ENCODE data around the gene JARID2. TPM values are rescaled to one million over a fixed set of nuclear protein-coding genes. Genes with fewer than 3 reads are reported as not detected.

Gene JARID2
- total RNA-seq, 1 donor from 2014 or later, result 24.2 TPM

GRCh38 chr6:15549371-15549770 is 303.5 kb downstream of the JARID2 start:
- Mint-ChIP-seq H3K4me3 (ENCODE audit: unreplicated experiment) (no peak overlapping the region), H3K27me3 (ENCODE audit: low read depth, unreplicated experiment) (no peaks in the 10 kb centered on the region), H3K36me3 (ENCODE audit: low read depth, unreplicated experiment) (no peaks in the 10 kb centered on the region), H3K4me1 (ENCODE audit: low read depth, unreplicated experiment) (peaks cover 15% of the 10 kb centered on the region), H3K9me3 (ENCODE audit: unreplicated experiment) (no peaks in the 10 kb centered on the region), H3K27ac (ENCODE audit: unreplicated experiment) (no peak overlapping the region)
- no peak overlapping the region for H3K4me3 ChIP-seq (ENCODE audit: insufficient read depth, low read depth, low read length)
- H3K36me3 ChIP-seq (ENCODE audit: insufficient read depth, low read length), result no peaks in the 10 kb centered on the region
- H3K9me3 ChIP-seq (ENCODE audit: insufficient read depth, low read depth, low read length), result no peaks in the 10 kb centered on the region
- H2AFZ ChIP-seq (ENCODE audit: low read depth, low read length), result no peak overlapping the region
- H3K27me3 ChIP-seq (ENCODE audit: insufficient read depth, low read length), result no peaks in the 10 kb centered on the region
- H3K4me1 ChIP-seq (ENCODE audit: insufficient read depth, low read length), result no peaks in the 10 kb centered on the region
- DNase-seq (ENCODE audit: low read depth), result no peak
- TF ChIP-seq CTCF (IDR thresholded peaks at IDR 0.05; ENCODE audit: insufficient read depth, low read depth, low read length) (no peak), EZH2 (IDR thresholded peaks at IDR 0.05; ENCODE audit: insufficient read depth, low read length) (no peak)
- no peak overlapping the region for H3K9ac ChIP-seq (ENCODE audit: low read length)
- no peaks in the 10 kb centered on the region for H3K79me2 ChIP-seq (ENCODE audit: insufficient read depth, low read length)
- H4K20me1 ChIP-seq (ENCODE audit: insufficient read depth, low read length), result peaks cover 5% of the 10 kb centered on the region
- H3K4me2 ChIP-seq (ENCODE audit: low read length), result no peak overlapping the region
- FAIRE-seq, result no peak
- H3K27ac ChIP-seq (ENCODE audit: low read depth, low read length), result no peak overlapping the region

GRCh38 chr6:15550546-15551123 is 304.8 kb downstream of the JARID2 start:
- Histone ChIP-seq H3K4me1 (ENCODE audit: insufficient read depth, low read length) (no peaks in the 10 kb centered on the region), H3K27ac (ENCODE audit: low read depth, low read length) (no peak overlapping the region), H3K36me3 (ENCODE audit: insufficient read depth, low read length) (no peaks in the 10 kb centered on the region), H3K4me3 (ENCODE audit: insufficient read depth, low read depth, low read length) (no peak overlapping the region), H3K79me2 (ENCODE audit: insufficient read depth, low read length) (no peaks in the 10 kb centered on the region), H3K4me2 (ENCODE audit: low read length) (no peak overlapping the region), H3K27me3 (ENCODE audit: insufficient read depth, low read length) (no peaks in the 10 kb centered on the region), H2AFZ (ENCODE audit: low read depth, low read length) (no peak overlapping the region), H4K20me1 (ENCODE audit: insufficient read depth, low read length) (peaks cover 5% of the 10 kb centered on the region), H3K9ac (ENCODE audit: low read length) (no peak overlapping the region), H3K9me3 (ENCODE audit: insufficient read depth, low read depth, low read length) (no peaks in the 10 kb centered on the region)
- no peaks in the 10 kb centered on the region for H3K36me3 Mint-ChIP-seq (ENCODE audit: low read depth, unreplicated experiment)
- TF ChIP-seq CTCF (IDR thresholded peaks at IDR 0.05; ENCODE audit: insufficient read depth, low read depth, low read length) (no peak), EZH2 (IDR thresholded peaks at IDR 0.05; ENCODE audit: insufficient read depth, low read length) (no peak)
- peaks cover 17% of the 10 kb centered on the region for H3K4me1 Mint-ChIP-seq (ENCODE audit: low read depth, unreplicated experiment)
- H3K27ac Mint-ChIP-seq (ENCODE audit: unreplicated experiment), result no peak overlapping the region
- no peak overlapping the region for H3K4me3 Mint-ChIP-seq (ENCODE audit: unreplicated experiment)
- DNase-seq (ENCODE audit: low read depth) (no peak), FAIRE-seq (no peak)
- H3K27me3 Mint-ChIP-seq (ENCODE audit: low read depth, unreplicated experiment), result no peaks in the 10 kb centered on the region
- H3K9me3 Mint-ChIP-seq (ENCODE audit: unreplicated experiment), result no peaks in the 10 kb centered on the region

DNA sequence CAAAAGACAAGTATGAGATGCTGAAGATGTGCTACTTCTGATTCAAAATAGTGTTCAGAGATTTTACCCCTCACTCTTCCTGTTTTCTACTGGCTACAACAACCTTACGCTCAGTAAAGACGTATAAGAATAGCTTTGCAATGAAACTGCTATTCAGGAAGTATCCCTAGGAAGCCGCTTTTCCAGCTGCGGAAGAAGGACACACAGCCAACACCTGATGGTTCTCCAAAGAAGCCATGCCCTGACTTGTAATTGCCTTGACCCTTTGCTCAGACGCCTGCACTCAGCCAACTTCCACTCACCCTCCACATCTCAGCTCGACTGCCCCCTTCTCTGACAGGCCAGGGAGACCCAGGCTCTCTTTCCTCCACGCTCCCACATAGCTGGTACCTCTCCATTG is 305.4 kb downstream of the JARID2 start:
- no peaks in the 10 kb centered on the region for H3K9me3 Mint-ChIP-seq (ENCODE audit: unreplicated experiment)

More for the DNA sequence above, 305.4 kb downstream of the JARID2 start:
- Mint-ChIP-seq H3K4me3 (ENCODE audit: unreplicated experiment) (no peak overlapping the region), H3K36me3 (ENCODE audit: low read depth, unreplicated experiment) (no peaks in the 10 kb centered on the region), H3K27ac (ENCODE audit: unreplicated experiment) (no peak overlapping the region), H3K27me3 (ENCODE audit: low read depth, unreplicated experiment) (no peaks in the 10 kb centered on the region), H3K4me1 (ENCODE audit: low read depth, unreplicated experiment) (peaks cover 17% of the 10 kb centered on the region)
- Histone ChIP-seq H3K9ac (ENCODE audit: low read length) (no peak overlapping the region), H3K4me3 (ENCODE audit: insufficient read depth, low read depth, low read length) (no peak overlapping the region), H3K27me3 (ENCODE audit: insufficient read depth, low read length) (no peaks in the 10 kb centered on the region), H3K36me3 (ENCODE audit: insufficient read depth, low read length) (no peaks in the 10 kb centered on the region), H3K79me2 (ENCODE audit: insufficient read depth, low read length) (no peaks in the 10 kb centered on the region), H2AFZ (ENCODE audit: low read depth, low read length) (no peak overlapping the region), H4K20me1 (ENCODE audit: insufficient read depth, low read length) (peaks cover 5% of the 10 kb centered on the region), H3K4me2 (ENCODE audit: low read length) (peak overlapping the region; percentile 19), H3K4me1 (ENCODE audit: insufficient read depth, low read length) (no peaks in the 10 kb centered on the region), H3K27ac (ENCODE audit: low read depth, low read length) (no peak overlapping the region), H3K9me3 (ENCODE audit: insufficient read depth, low read depth, low read length) (no peaks in the 10 kb centered on the region)
- DNase-seq (ENCODE audit: low read depth) (no peak), FAIRE-seq (no peak)
- TF ChIP-seq CTCF (IDR thresholded peaks at IDR 0.05; ENCODE audit: insufficient read depth, low read depth, low read length), result no peak
- TF ChIP-seq EZH2 (IDR thresholded peaks at IDR 0.05; ENCODE audit: insufficient read depth, low read length), result no peak
